Brain microvascular endothelial cell (primary cell): ENCODE measurements around the gene CSNK1G2.

Source experiments
- DNase-seq: peaks from one replicate; pipeline ENCODE4 v3.0.0-alpha.2; 2020
- H3K27ac ChIP-seq: fragments of 250-450 bp; sonication (Bioruptor Pico); 2 replicates; pipeline ENCODE4 v1.5.1; 2020; ENCODE audit warnings: mild to moderate bottlenecking, moderate library complexity
- H3K27me3 ChIP-seq: fragments of 250-450 bp; sonication (Bioruptor Pico); replicated peaks from 2 replicates; pipeline ENCODE4 v1.5.1; 2020; ENCODE audit warnings: mild to moderate bottlenecking
- H3K36me3 ChIP-seq: fragments of 250-450 bp; sonication (Bioruptor Pico); replicated peaks from 2 replicates; pipeline ENCODE4 v1.5.1; 2020; ENCODE audit warnings: mild to moderate bottlenecking
- H3K4me3 ChIP-seq: 2 replicates; pipeline ENCODE4 v1.5.1; 2011; ENCODE audit warnings: low read depth, mild to moderate bottlenecking, control low read depth, low read length, moderate library complexity
- in situ Hi-C: cut with HindIII; loops from 2 replicates; pipeline ENCODE4 v1.10.0; 2017; ENCODE audit warnings: low sequenced_read_pairs, low pct_ligation_motif_present
- TF ChIP-seq, protein P1 (sequence below): IDR thresholded peaks from 2 replicates; pipeline ENCODE4 v1.5.1; 2011; ENCODE audit warnings: low read depth, mild to moderate bottlenecking, moderate library complexity, low read length, control low read depth, inconsistent platforms; ENCODE audit errors: missing control alignments

CSNK1G2 gene

DNA sequence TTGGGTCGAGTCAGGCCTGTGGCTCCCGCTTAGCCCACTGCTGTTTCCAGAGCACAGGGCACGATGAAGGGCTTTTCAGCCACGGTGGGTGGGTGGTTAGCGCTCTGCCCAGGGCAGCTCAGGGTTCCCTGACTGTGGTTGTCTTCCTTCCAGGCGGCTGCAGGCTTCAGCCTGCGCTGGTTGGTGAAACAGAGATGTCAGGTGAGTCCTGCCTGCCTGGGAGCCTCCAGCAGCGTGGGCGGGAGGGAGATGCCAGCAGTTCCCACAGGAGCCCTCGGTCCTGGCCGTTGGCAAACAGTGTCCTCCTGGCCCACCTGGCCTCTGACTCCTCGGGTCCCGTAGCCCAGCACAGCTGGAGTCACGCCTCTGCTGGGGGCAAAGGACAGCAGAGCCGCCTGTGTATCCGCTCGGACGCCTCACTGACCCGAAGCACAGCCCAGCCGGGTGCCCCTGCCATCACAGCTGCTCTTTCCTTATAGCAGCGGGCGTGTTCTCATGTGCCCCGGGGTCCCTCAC, 26.1 kb upstream of the CSNK1G2 start:
- in situ Hi-C loops: no loop called here
- no peak for DNase-seq
- Histone ChIP-seq H3K36me3 (peaks cover 40% of the 10 kb centered on the region), H3K4me3 (no peak overlapping the region), H3K27me3 (no peaks in the 10 kb centered on the region), H3K27ac (no peak overlapping the region)
- TF ChIP-seq, protein P1, sequence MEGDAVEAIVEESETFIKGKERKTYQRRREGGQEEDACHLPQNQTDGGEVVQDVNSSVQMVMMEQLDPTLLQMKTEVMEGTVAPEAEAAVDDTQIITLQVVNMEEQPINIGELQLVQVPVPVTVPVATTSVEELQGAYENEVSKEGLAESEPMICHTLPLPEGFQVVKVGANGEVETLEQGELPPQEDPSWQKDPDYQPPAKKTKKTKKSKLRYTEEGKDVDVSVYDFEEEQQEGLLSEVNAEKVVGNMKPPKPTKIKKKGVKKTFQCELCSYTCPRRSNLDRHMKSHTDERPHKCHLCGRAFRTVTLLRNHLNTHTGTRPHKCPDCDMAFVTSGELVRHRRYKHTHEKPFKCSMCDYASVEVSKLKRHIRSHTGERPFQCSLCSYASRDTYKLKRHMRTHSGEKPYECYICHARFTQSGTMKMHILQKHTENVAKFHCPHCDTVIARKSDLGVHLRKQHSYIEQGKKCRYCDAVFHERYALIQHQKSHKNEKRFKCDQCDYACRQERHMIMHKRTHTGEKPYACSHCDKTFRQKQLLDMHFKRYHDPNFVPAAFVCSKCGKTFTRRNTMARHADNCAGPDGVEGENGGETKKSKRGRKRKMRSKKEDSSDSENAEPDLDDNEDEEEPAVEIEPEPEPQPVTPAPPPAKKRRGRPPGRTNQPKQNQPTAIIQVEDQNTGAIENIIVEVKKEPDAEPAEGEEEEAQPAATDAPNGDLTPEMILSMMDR: no peak

DNA sequence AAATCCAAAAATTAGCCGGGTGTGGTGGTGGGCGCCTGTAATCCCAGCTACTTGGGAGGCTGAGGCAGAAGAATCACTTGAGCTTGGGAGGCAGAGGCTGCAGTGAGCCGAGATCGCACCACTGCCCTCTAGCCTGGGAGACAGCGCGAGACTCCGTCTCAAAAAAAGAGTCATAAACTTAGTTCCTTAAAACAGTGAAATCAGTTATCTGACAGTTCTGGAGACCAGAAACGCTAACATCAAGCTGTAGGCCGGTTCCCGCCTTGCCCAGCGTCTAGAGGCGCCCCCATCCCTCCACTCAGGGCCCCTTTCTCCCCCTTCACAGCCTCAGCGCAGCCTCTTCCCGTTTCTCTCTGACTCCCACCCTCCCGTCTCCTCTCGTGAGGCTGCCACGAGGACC, 23.8 kb upstream of the CSNK1G2 start:
- H3K36me3 ChIP-seq: peaks cover 50% of the 10 kb centered on the region
- H3K4me3 ChIP-seq: no peak overlapping the region
- H3K27ac ChIP-seq: no peak overlapping the region
- TF ChIP-seq, protein P1: no peak
- in situ Hi-C loops: no loop called here
- DNase-seq: no peak
- no peaks in the 10 kb centered on the region for H3K27me3 ChIP-seq

DNA sequence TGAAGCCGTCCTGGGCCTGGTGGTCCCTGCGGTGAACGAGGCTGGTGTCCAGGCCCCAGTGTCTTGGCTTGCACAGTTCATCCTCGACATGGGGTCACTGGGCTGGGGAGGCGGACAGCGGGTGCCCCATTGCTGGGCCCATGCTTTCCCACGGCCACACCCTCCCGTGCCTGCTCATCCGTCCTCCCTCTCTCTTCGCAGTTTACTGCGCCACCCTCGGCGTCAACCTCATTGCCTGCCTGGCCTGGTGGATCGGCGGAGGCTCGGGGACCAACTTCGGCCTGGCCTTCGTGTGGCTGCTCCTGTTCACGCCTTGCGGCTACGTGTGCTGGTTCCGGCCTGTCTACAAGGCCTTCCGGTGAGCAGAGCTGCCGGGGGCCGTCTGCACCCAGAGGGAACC, 23.0 kb upstream of the CSNK1G2 start:
- TF ChIP-seq, protein P1: no peak
- Histone ChIP-seq H3K4me3 (no peak overlapping the region), H3K36me3 (peaks cover 48% of the 10 kb centered on the region), H3K27ac (no peak overlapping the region), H3K27me3 (no peaks in the 10 kb centered on the region)
- in situ Hi-C loops: no loop called here
- DNase-seq: no peak

DNA sequence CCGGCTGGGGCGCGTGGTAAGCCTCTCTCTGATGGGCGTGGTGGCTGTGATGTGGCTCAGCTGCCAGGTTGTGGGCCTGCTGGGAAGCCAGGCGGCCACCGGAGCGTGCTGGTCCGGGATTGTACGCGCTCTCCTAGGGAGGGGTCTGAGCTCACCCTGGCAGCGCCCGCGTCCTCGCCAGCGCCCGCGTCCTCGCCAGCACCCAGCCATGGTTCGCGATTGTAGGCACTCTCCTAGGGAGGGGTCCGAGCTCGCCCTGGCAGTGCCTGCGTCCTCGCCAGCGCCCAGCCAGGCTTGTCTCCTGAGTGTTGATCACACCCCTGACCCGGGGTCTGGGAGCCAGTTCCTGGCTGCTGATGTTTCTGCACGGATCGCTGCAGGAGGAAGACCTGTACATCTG, 22.0 kb upstream of the CSNK1G2 start:
- no peak for DNase-seq
- in situ Hi-C loops: no loop called here
- no peaks in the 10 kb centered on the region for H3K27me3 ChIP-seq
- no peak overlapping the region for H3K4me3 ChIP-seq
- TF ChIP-seq, protein P1: no peak
- no peak overlapping the region for H3K27ac ChIP-seq
- H3K36me3 ChIP-seq: peaks cover 45% of the 10 kb centered on the region

DNA sequence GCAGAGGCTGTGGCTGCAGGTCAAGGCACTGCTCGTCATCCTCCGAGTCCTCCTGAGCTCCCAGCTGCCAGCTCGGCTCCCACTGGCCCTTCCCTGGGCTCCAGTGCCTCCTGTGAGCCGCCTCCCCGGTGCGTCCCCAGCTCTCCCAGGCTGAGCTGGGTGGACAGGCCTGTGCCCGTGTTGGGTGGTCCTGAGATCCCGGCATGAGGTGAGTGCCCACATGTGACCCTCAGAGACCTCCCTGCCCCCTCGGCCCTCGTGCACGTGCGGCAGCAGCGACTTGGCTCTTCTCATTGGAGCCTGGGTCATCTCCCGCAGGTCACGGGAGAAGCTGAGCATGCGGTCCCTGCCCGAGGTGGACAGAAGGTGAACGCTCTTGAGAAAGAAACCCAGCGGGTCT, 20.3 kb upstream of the CSNK1G2 start:
- TF ChIP-seq, protein P1: no peak
- Histone ChIP-seq H3K4me3 (no peak overlapping the region), H3K27me3 (no peaks in the 10 kb centered on the region), H3K36me3 (peaks cover 56% of the 10 kb centered on the region), H3K27ac (no peak overlapping the region)
- no peak for DNase-seq
- in situ Hi-C loops: no loop called here

DNA sequence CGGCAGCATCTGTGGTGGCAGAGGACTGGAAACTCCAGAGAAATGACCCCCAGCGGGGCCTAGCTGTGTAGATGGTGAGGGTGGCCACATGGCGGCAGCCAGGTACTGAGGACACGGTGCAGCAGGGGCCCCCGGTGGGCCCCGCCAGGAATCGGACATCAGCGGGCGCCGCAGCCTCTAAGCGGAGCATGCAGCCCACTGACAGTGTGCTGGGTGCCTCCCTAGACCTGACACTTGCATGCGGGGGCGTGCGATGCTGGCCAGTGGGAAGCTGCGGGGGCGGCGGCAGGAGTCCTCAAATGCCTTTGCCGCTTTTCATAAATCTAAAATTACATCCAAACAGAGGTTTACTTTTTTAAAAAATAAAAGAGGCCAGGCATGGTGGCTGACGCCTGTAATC, 19.6 kb upstream of the CSNK1G2 start:
- no peaks in the 10 kb centered on the region for H3K27me3 ChIP-seq
- no peak for DNase-seq
- peaks cover 56% of the 10 kb centered on the region for H3K36me3 ChIP-seq
- in situ Hi-C loops: no loop called here
- H3K4me3 ChIP-seq: no peak overlapping the region
- TF ChIP-seq, protein P1: no peak
- no peak overlapping the region for H3K27ac ChIP-seq
